HG02973 (cell line): Measurements from ENCODE around the gene WNT6.

Experiments
- ATAC-seq: cut with Tn5 transposase; IDR thresholded peaks from one replicate; pipeline ENCODE4 v1.9.1; 2021; ENCODE audit warnings: moderate library complexity; ENCODE audit not compliant: unreplicated experiment

WNT6 gene

DNA sequence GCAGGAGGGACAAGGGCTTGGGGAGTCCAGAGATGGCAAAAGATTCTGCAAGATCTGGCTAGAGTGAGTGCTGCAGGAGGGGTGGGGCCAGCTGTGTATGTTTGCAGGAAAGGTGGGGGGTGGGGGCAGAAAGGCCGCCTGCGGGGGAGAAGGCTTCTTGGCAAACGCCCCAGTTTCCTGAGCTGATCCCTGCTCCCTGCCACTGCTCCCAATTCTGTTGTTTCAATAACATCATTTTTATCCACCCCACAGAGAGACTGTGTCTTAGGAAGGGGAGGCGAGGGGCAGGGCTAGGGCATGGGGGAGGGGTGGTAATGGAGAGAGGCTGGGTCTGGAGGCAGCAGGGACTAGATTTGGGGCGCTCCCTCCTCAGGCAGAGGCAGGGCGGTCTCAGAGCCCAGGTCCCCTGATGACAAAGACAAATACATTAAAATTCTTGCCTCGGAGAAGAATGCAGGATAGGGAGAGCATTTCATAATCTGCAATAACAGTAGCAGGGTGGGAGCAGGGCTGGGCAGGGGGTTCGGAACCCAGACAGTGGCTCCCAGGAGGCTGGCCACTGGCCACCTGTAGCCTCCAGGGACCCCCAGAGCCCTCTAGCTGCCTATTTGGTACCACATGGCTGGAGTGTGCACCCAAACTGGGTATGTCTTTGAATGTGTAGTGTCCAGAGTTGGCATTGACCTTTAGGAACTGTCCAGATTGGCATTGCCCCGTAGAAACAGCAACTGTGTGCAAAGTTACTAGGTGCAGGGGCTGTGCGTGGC, 2.1 kb upstream of the WNT6 start:
- ATAC-seq = no peak

- ATAC-seq = no peak
Observed at GRCh38 chr2:218858138-218858445, 1.5 kb upstream of the WNT6 start.

DNA sequence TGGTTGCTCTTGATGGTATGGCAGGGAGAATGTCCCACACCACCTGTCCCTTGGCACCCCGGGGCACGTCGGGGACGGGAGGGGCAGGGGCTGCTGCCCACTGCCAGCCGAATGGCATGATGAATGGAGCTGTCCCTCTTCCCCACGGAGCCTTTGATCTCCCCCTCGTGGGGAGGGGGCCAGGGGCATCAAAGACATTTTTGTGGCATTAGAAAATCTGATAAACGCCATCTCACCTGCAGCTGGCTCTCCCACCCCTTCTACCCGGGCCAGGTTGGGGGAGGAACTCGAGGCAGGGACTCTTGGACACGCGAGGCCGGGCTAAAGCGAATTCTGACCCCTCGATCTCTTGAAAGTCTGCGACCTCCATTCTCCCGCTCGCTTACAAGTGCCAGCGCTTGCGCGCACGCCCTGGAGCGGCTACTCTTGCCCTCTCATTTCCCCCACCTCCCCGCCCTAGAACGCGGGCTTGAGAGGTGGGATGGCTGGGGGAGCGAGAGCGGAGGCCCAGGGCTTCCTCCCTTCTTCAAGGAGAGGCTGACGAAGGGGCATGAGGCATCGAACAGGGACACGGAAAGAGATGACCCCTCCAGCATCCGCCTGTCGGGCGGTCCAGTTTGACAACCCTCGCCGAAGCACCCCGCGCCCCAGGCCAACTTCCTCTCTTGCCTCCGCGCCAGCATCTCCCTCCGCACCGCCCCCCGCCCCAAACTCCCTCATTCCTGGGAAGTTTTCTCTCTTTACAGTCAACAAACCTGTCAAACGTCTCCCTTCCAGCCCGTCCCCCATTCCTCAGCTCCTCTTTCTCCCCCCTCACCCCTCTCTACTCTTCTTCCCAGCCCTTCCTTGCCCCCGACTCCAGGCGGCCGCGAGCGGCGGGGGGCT, 692 bp upstream of the WNT6 start:
- no peak for ATAC-seq

GRCh38 chr2:218859988-218860831, 605 bp downstream of the WNT6 start:
- ATAC-seq = no peak

DNA sequence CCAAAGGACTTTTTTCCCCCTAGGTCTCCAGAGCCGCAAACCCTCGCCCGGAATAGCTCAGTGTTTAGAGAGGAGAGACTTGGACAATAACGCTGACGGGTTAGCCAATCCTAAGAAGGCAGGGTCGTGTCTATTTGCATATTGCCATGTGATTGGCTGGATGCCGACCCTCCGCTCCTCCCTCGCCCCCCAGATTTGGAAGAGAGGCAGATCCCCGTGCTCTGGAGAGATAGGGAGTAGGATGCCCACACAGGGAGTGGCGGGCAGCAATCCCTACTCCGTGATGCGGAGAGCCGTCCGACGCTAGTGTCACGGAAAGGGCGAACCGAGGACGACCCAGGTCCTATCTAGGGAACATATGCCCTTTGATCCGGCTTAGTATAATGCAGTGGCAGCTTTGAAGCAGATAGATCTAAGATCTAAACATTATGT, 1.4 kb downstream of the WNT6 start:
- no peak for ATAC-seq

DNA sequence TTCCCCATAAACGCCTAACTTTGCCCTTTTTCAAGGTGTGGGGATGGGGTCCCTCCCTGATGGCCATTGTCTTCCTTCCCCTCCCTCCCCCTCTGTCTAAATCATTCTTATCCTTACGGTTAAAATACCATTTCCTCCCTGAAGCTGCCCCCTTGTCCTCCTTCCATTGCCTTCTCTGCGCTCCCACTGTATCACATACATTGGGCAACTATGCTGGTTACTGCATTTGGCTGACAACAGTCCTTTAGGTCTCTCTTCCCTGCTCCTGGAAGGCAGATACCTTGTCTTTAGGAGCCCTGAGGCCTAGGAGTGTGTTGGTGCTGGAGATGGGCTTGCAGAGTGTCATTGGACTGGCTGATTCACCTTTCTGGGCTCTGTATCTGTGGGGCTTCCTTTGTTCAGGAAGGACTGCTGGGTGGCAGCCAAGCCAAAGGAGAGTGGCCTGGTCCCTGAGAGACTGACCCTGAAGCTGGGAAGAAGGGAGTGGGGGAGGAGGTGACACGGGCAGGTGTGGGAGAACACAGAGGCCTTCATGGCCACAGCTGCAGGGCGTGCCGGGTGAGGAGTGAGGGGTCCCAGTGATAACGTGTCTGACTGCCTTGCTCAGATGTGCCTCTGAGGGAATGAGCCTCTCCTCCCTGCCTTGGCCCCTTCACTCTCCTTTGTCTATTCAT, 2.2 kb downstream of the WNT6 start:
- ATAC-seq = no peak

GRCh38 chr2:218863021-218863520, 3.5 kb downstream of the WNT6 start:
- no peak for ATAC-seq

DNA sequence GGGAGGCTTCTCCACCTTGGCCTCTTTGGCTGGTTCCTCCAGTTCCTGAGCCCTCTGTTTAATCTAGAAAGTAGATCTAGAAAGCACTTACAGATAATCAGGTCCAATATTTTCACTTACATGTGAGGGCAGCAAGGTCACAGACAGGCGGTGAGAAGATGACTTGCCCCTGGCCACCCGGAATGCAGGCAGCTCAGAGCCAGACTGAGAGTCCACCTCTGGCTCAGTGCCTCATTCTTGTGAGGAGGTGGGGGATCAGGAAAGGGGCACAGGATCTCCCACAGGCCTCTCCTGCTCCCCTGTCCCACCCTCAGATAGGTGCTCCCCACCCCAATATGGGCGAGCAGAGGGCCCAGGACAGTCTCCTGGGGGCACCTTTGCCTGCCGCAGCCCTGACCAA, 5.8 kb downstream of the WNT6 start:
- ATAC-seq = no peak

- no peak for ATAC-seq
Observed at GRCh38 chr2:218865999-218866398, 6.4 kb downstream of the WNT6 start.

GRCh38 chr2:218867900-218868299, 8.3 kb downstream of the WNT6 start:
- ATAC-seq = no peak

DNA sequence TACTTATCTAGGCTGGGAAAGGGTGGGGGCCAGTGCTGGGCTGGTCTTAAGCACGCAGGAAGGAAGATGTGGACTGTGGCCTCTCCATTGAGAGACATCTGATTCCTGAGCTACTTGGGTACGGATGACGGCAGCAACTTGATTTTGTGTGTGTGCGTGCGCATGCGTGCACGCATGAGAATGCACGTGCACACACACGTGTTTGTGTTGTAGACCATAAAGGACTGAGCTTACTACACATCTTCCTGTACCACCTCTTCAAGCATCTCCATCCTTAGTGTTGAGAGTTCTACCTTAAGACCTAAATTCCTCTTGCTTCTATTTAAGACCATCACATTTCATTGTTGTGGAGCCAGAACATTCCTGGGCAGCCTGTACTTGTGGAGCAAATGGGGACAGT, 9.5 kb downstream of the WNT6 start:
- no peak for ATAC-seq

- ATAC-seq = no peak
Observed at GRCh38 chr2:218870984-218871344, 11.4 kb downstream of the WNT6 start.

DNA sequence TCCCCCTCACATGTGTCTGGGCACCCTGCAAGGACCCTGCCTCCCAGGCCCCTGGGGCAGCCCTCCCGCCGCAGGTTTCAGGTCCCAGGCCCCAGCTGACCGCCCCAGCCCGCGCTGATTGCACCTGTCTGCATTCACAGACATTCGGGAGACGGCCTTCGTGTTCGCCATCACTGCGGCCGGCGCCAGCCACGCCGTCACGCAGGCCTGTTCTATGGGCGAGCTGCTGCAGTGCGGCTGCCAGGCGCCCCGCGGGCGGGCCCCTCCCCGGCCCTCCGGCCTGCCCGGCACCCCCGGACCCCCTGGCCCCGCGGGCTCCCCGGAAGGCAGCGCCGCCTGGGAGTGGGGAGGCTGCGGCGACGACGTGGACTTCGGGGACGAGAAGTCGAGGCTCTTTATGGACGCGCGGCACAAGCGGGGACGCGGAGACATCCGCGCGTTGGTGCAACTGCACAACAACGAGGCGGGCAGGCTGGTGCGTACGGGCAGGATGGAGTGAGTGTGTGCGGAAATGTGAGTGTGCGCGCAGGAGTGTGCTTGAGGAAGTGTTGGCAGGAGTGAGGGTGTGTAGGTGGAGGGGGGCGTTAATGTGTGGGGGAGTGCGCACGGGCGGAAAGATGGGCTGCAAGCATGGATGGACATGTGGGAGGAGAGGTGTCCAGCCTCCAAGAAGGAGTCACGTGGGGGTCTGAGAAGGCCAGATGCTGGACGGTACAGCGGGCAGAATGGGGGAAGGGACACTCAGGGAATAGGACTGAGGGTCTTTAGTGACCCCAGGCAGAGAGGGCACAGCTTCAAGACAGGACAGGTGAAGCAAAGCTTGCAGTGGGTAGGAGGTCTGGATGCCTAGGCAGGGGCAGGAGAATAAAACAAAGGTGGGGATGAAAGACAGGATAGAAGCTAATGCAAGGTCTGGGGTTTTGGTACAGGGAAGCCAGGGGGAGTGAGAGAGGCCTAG, 12.0 kb downstream of the WNT6 start:
- ATAC-seq = no peak

DNA sequence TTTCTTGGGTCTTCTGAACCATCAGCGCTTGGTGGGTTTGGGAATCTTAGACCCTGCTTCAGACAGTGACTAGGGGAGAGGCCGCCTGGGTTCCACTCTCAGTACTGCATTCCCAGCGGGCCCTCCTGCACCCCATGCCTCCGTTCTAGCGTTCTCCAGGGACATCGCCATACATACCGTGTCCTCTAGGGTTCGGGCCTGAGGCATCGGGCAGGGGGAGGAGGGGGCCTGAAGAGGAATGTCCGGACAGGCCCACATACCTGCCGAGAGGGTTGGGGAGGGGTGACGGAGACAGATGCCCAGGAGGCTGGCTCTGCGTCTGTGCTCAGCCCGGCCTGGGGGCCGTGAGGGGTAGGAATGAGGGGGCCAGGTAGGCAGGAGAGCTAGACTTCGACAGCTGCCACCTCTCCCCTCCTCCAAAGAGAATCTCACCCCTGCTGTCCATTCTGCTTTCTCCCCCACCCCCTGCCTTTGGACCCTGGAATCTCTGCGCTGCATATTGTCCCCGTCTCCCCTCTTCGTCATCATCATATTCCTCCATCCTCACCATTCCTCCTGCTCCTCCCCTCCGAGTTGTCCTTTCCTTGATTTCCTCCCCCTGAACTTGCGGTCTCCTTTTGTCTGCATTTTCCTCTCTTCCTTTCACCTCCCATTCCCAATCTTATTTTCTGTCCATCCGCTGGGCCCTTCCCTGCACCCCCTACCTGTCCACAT, 13.2 kb downstream of the WNT6 start:
- ATAC-seq = no peak

GRCh38 chr2:218873359-218874194, 14.0 kb downstream of the WNT6 start:
- ATAC-seq = no peak

DNA sequence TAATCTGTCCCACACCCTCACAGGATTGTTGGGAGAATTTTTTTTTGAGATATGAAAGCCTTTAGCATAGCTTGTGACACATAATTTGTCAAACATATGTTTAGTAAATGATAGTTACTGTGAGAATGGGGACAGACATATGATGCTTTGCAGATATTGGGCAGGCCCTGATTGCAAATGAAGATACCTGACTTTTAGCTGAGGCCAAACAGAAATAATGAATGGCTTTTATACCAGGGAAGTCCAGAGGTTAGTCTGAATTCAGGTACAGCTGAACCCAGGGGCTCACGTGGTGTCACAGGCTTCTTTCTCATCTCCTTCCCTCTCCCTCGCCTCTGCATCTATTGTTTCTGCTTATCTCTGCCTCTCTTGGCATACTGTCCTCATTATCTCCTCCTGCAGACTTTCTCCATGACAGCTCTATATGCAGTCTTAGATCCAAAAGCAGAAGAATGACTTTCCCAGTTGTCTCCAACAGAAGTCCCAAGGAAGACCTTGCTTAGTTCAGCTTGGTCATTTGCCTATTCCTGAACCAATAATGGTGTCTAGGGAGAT, 16.2 kb downstream of the WNT6 start:
- ATAC-seq = no peak

DNA sequence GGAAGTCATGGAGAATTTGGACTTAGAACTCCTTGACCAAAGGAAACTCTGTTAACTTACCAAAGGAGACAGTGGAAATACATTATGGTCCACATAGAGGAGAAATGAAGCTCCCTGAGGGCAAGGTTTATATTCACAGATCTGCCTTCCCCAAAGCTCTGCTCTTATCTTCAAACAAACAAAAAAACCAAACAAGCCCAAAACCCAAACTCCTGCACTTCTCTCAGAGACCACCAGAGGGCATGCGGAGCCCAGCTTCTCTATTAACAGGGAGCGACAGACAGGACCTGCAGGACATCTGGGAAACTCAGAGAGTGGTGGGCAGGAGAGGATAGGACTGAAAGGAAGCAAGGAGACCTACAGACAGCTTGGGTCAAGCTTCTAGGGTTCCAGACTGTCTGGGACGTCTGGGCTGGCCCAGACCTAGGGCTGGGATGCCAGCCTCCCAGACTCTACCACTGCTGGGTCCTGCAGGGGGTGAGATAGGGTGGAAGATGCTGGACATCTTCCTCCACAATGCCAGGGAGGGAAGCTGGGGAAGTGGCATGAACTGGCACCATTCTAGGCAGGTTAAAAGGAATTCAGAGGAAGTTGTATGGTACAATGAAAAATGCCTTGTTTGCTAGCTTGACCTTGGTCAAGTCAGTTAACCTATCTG, 17.1 kb downstream of the WNT6 start:
- ATAC-seq = no peak
